ENCODE data around the gene ZNF148.

- TF ChIP-seq, protein P1, sequence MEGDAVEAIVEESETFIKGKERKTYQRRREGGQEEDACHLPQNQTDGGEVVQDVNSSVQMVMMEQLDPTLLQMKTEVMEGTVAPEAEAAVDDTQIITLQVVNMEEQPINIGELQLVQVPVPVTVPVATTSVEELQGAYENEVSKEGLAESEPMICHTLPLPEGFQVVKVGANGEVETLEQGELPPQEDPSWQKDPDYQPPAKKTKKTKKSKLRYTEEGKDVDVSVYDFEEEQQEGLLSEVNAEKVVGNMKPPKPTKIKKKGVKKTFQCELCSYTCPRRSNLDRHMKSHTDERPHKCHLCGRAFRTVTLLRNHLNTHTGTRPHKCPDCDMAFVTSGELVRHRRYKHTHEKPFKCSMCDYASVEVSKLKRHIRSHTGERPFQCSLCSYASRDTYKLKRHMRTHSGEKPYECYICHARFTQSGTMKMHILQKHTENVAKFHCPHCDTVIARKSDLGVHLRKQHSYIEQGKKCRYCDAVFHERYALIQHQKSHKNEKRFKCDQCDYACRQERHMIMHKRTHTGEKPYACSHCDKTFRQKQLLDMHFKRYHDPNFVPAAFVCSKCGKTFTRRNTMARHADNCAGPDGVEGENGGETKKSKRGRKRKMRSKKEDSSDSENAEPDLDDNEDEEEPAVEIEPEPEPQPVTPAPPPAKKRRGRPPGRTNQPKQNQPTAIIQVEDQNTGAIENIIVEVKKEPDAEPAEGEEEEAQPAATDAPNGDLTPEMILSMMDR (IDR thresholded peaks at IDR 0.05), result no peak
- TF ChIP-seq POLR2A (IDR thresholded peaks at IDR 0.05) (no peak), POLR2AphosphoS5 (IDR thresholded peaks at IDR 0.05) (no peak), EP300 (IDR thresholded peaks at IDR 0.05) (no peak)
Observed at GRCh38 chr3:125310623-125311081, 64.5 kb downstream of the ZNF148 start.

Measured in upper lobe of left lung (tissue), 4 donors.